Measurements from ENCODE around the gene ZNF823. TPM values are rescaled to one million over a fixed set of nuclear protein-coding genes. Genes with fewer than 3 reads are reported as not detected.

Gene ZNF823
- total and polyA plus RNA-seq, 2 of the 13 experiments (the other 11 are each of a cell fraction or from before 2014, with no cell fraction given) = 5.7 to 11.7 TPM

- TF ChIP-seq HNF1A (IDR thresholded peaks at IDR 0.05; ENCODE audit: low read depth) (no peak), HNF1A (CRISPR knock-in tag; IDR thresholded peaks at IDR 0.05; ENCODE audit: borderline replicate concordance) (peak; percentile 46; the same call in 1 of the 2 replicates), FOSL2 (CRISPR knock-in tag; IDR thresholded peaks at IDR 0.05) (no peak; the same call in 1 of the 2 replicates), ZNF615 (CRISPR knock-in tag; IDR thresholded peaks at IDR 0.05; ENCODE audit: borderline replicate concordance) (no peak), PBX2 (CRISPR knock-in tag; IDR thresholded peaks at IDR 0.05) (peak; percentile 90), ZSCAN31 (CRISPR knock-in tag; IDR thresholded peaks at IDR 0.05; ENCODE audit: low read depth) (no peak; the same call in 1 of the 2 replicates), ZKSCAN1 (IDR thresholded peaks at IDR 0.05; ENCODE audit: low read length) (no peak), NFE2L1 (CRISPR knock-in tag; IDR thresholded peaks at IDR 0.05; ENCODE audit: borderline replicate concordance) (no peak), ZNF709 (CRISPR knock-in tag; IDR thresholded peaks at IDR 0.05) (no peak), KAT8 (CRISPR knock-in tag; IDR thresholded peaks at IDR 0.05) (peak; percentile 67), RCOR2 (CRISPR knock-in tag; IDR thresholded peaks at IDR 0.05) (no peak), ISX (CRISPR knock-in tag; conservative IDR thresholded peaks at IDR 0.05) (no peak), ZNF225 (CRISPR knock-in tag; IDR thresholded peaks at IDR 0.05) (no peak), KMT2A (CRISPR knock-in tag; IDR thresholded peaks at IDR 0.05) (peak; percentile 45; the same call in 1 of the 2 replicates), ZNF672 (CRISPR knock-in tag; IDR thresholded peaks at IDR 0.05) (no peak), HMGXB3 (CRISPR knock-in tag; IDR thresholded peaks at IDR 0.05; ENCODE audit: borderline replicate concordance) (no peak), PLSCR1 (CRISPR knock-in tag; IDR thresholded peaks at IDR 0.05; ENCODE audit: borderline replicate concordance) (no peak), ZNF382 (CRISPR knock-in tag; IDR thresholded peaks at IDR 0.05; ENCODE audit: borderline replicate concordance) (no peak), PHF8 (CRISPR knock-in tag; IDR thresholded peaks at IDR 0.05) (peak; percentile 79), ZNF24 (IDR thresholded peaks at IDR 0.05) (no peak)
These were observed 44.0 kb downstream of the ZNF823 start (continued) for GRCh38 chr19:11694533-11695439.
